Bronchial epithelial cell (primary cell): ENCODE measurements around the gene UGT2B11. TPM values are rescaled to one million over a fixed set of nuclear protein-coding genes. Genes with fewer than 3 reads are reported as not detected.
"Not testable (repeated sequence)": the region's sequence is repeated elsewhere in the genome, so short reads cannot be mapped to it uniquely, and the experiment has no call there.

Source experiments
- DNase-seq: peaks from one replicate; pipeline ENCODE4 v3.0.0-alpha.2; 2010; ENCODE audit warnings: low read depth
- FAIRE-seq: peaks from 2 replicates; lab custom pipeline; 2011; peaks lifted over from hg19 to GRCh38; lab: Jason Lieb, UNC
- H3K27me3 ChIP-seq: 2 replicates; pipeline ENCODE4 v1.5.1; 2011; ENCODE audit warnings: low read length; ENCODE audit not compliant: control insufficient read depth, insufficient read depth
- H3K36me3 ChIP-seq: 2 replicates; pipeline ENCODE4 v1.5.1; 2011; ENCODE audit warnings: low read length; ENCODE audit not compliant: control insufficient read depth, insufficient read depth
- H3K4me3 ChIP-seq: 2 replicates; pipeline ENCODE4 v1.5.1; 2011; ENCODE audit warnings: mild to moderate bottlenecking, low read depth, low read length, control low read depth
- CTCF ChIP-seq: IDR thresholded peaks from 2 replicates; pipeline ENCODE4 v1.5.1; 2011; ENCODE audit warnings: mild to moderate bottlenecking, moderate library complexity, low read length, control low read depth, inconsistent platforms; ENCODE audit not compliant: insufficient read depth, severe bottlenecking
- total RNA-seq: library from RNA; depleted of rRNA; stranded (reverse); fragments of >200 nt; gene quantifications from 2 replicates; pipeline ENCODE4 v1.2.1, GENCODE V29; 2014

UGT2B11 gene
- total RNA-seq, 1 donor from 2014 or later = not detected

GRCh38 chr4:69224891-69225290 is 10.3 kb upstream of the UGT2B11 start:
- no peaks in the 10 kb centered on the region for H3K27me3 ChIP-seq
- DNase-seq = no peak
- no peaks in the 10 kb centered on the region for H3K36me3 ChIP-seq
- TF ChIP-seq CTCF = no peak
- no peak overlapping the region for H3K4me3 ChIP-seq
- FAIRE-seq = no peak

- H3K36me3 ChIP-seq, DNase-seq, FAIRE-seq, H3K27me3 ChIP-seq, H3K4me3 ChIP-seq: not testable (repeated sequence)
Measured at GRCh38 chr4:69223277-69223676, 8.7 kb upstream of the UGT2B11 start.

GRCh38 chr4:69218491-69218890 is 3.9 kb upstream of the UGT2B11 start:
- not testable (repeated sequence) for H3K4me3 ChIP-seq, H3K36me3 ChIP-seq, FAIRE-seq, H3K27me3 ChIP-seq, DNase-seq

GRCh38 chr4:69210911-69211310 is 3.6 kb downstream of the UGT2B11 start:
- DNase-seq (no peak), FAIRE-seq (no peak)
- Histone ChIP-seq H3K27me3 (no peaks in the 10 kb centered on the region), H3K36me3 (no peaks in the 10 kb centered on the region), H3K4me3 (no peak overlapping the region)
- TF ChIP-seq CTCF = no peak

GRCh38 chr4:69198506-69198905 is 16.0 kb downstream of the UGT2B11 start:
- FAIRE-seq, DNase-seq, H3K27me3 ChIP-seq, H3K4me3 ChIP-seq, H3K36me3 ChIP-seq: not testable (repeated sequence)

GRCh38 chr4:69196209-69196965 is 18.2 kb downstream of the UGT2B11 start:
- DNase-seq = peak; percentile 21
- Histone ChIP-seq H3K27me3 (no peaks in the 10 kb centered on the region), H3K36me3 (no peaks in the 10 kb centered on the region), H3K4me3 (no peak overlapping the region)
- no peak for TF ChIP-seq CTCF
- no peak for FAIRE-seq

GRCh38 chr4:69194166-69194565 is 20.4 kb downstream of the UGT2B11 start:
- TF ChIP-seq CTCF = no peak
- no peaks in the 10 kb centered on the region for H3K27me3 ChIP-seq

GRCh38 chr4:69191905-69192304 is 22.6 kb downstream of the UGT2B11 start:
- not testable (repeated sequence) for DNase-seq, H3K36me3 ChIP-seq, FAIRE-seq, H3K4me3 ChIP-seq, H3K27me3 ChIP-seq

More at GRCh38 chr4:69194166-69194565, 20.4 kb downstream of the UGT2B11 start:
- FAIRE-seq = no peak
- Histone ChIP-seq H3K36me3 (no peaks in the 10 kb centered on the region), H3K4me3 (no peak overlapping the region)
- no peak for DNase-seq

GRCh38 chr4:69190621-69191020 is 23.9 kb downstream of the UGT2B11 start:
- not testable (repeated sequence) for FAIRE-seq, H3K4me3 ChIP-seq, H3K27me3 ChIP-seq, H3K36me3 ChIP-seq, DNase-seq

- not testable (repeated sequence) for H3K27me3 ChIP-seq, H3K36me3 ChIP-seq, DNase-seq, H3K4me3 ChIP-seq, FAIRE-seq
Measured at GRCh38 chr4:69181519-69182169, 32.9 kb downstream of the UGT2B11 start.
